SK-N-SH (cell line): Measurements from ENCODE around the gene HES1. TPM values are rescaled to one million over a fixed set of nuclear protein-coding genes. Genes with fewer than 3 reads are reported as not detected.
"Not testable (repeated sequence)": the region's sequence is repeated elsewhere in the genome, so short reads cannot be mapped to it uniquely, and the experiment has no call there.

ENCODE experiments used
- CTCF ChIA-PET: fragments of 300-600, 350-600 bp; formaldehyde crosslinking; extraction: SDS; loops from one replicate; lab custom pipeline; 2021; lab: Yijun Ruan, JAX
- POLR2A ChIA-PET: fragments of 350-600 bp; sonication (Branson Sonifier 250); formaldehyde crosslinking; extraction: SDS; loops from one replicate; lab custom pipeline; 2020; ENCODE audit warnings: antibody characterized with exemption, inconsistent platforms; lab: Yijun Ruan, JAX
- DNase-seq: peaks from one replicate; pipeline ENCODE4 v3.0.0; 2012
- H2AFZ ChIP-seq: fragments of 200-600 bp; sonication (generic); 2 replicates; pipeline ENCODE4 v1.8.1; 2016; ENCODE audit warnings: antibody characterized with exemption, mild to moderate bottlenecking, low read depth
- H3F3A ChIP-seq: fragments of 200-600 bp; sonication (generic); replicated peaks from 2 replicates; pipeline ENCODE3; 2016; ENCODE audit warnings: antibody characterized with exemption, mild to moderate bottlenecking; ENCODE audit not compliant: insufficient read depth
- H3K27ac ChIP-seq, 2 experiments: fragments of 200-500 bp in 1 of 2; fragments of 200-600 bp in 1 of 2; sonication (Bioruptor generic) in 1 of 2; sonication (generic), shearing (Covaris generic) in 1 of 2; 2 replicates each; pipeline versions ENCODE4 v1.5.1 to v1.6.1; 2014 to 2016; ENCODE audit warnings: low read depth in 2 of 2, inconsistent platforms in 1 of 2, low read length in 1 of 2, mild to moderate bottlenecking in 1 of 2, mixed read lengths in 1 of 2
- H3K27me3 ChIP-seq: fragments of 200-600 bp; sonication (generic), shearing (Covaris generic); 2 replicates; pipeline ENCODE4 v1.6.1; 2016; ENCODE audit warnings: mixed run types; ENCODE audit not compliant: insufficient read depth
- H3K36me3 ChIP-seq, 2 experiments: fragments of 200-500 bp in 1 of 2; fragments of 200-600 bp in 1 of 2; sonication (Bioruptor generic) in 1 of 2; sonication (generic) in 1 of 2; replicated peaks in 1 of 2; 2 replicates each; pipeline versions ENCODE3 to v1.5.1; 2014 to 2016; ENCODE audit warnings: low read length in 1 of 2, mild to moderate bottlenecking in 1 of 2; ENCODE audit not compliant: insufficient read depth in 2 of 2, control insufficient read depth in 1 of 2
- H3K4me1 ChIP-seq, 2 experiments: fragments of 200-500 bp in 1 of 2; fragments of 200-600 bp in 1 of 2; sonication (Bioruptor generic) in 1 of 2; sonication (generic), shearing (Covaris generic) in 1 of 2; 2 replicates each; pipeline versions ENCODE4 v1.5.1 to v1.6.1; 2014 to 2016; ENCODE audit warnings: low read depth in 1 of 2, low read length in 1 of 2, mixed run types in 1 of 2; ENCODE audit not compliant: insufficient read depth in 2 of 2, control insufficient read depth in 1 of 2
- H3K4me2 ChIP-seq: fragments of 200-600 bp; sonication (generic), shearing (Covaris generic); 2 replicates; pipeline ENCODE4 v1.6.1; 2017; ENCODE audit warnings: mixed run types
- H3K4me3 ChIP-seq, 2 experiments: fragments of 200-500 bp in 1 of 2; fragments of 200-600 bp in 1 of 2; sonication (Bioruptor generic) in 1 of 2; sonication (generic), shearing (Covaris generic) in 1 of 2; 2 replicates each; pipeline versions ENCODE4 v1.5.1 to v1.8.1; 2014 to 2016; ENCODE audit warnings: low read depth in 2 of 2, inconsistent platforms in 1 of 2, low read length in 1 of 2, mild to moderate bottlenecking in 1 of 2, mixed read lengths in 1 of 2, moderate library complexity in 1 of 2
- H3K79me2 ChIP-seq: fragments of 200-600 bp; sonication (generic); 2 replicates; pipeline ENCODE4 v1.8.1; 2017; ENCODE audit warnings: mild to moderate bottlenecking; ENCODE audit not compliant: insufficient read depth
- H3K9ac ChIP-seq: fragments of 200-600 bp; sonication (generic); 2 replicates; pipeline ENCODE4 v1.6.1; 2017; ENCODE audit warnings: mixed run types
- H3K9me2 ChIP-seq: fragments of 200-600 bp; sonication (generic); 2 replicates; pipeline ENCODE4 v1.6.1; 2017; ENCODE audit warnings: mixed run types
- H3K9me3 ChIP-seq: fragments of 200-600 bp; sonication (generic); 2 replicates; pipeline ENCODE4 v1.6.1; 2017; ENCODE audit warnings: mixed run types, mild to moderate bottlenecking, moderate library complexity
- H4K20me1 ChIP-seq: fragments of 200-600 bp; sonication (generic); 2 replicates; pipeline ENCODE4 v1.6.1; 2017; ENCODE audit warnings: mild to moderate bottlenecking, mixed run types; ENCODE audit not compliant: insufficient read depth
- GABPA ChIP-seq: IDR thresholded peaks from 2 replicates; pipeline ENCODE4 v1.4.0; 2012; ENCODE audit warnings: low read depth, mild to moderate bottlenecking
- JUND ChIP-seq: IDR thresholded peaks from 2 replicates; pipeline ENCODE4 v1.4.0; 2012
- MEF2A ChIP-seq: IDR thresholded peaks from 2 replicates; pipeline ENCODE4 v1.4.0; 2012; ENCODE audit warnings: low read depth, borderline replicate concordance
- RCOR1 ChIP-seq: fragments of 150-350 bp; IDR thresholded peaks from 2 replicates; pipeline ENCODE4 v1.6.1; 2017; ENCODE audit warnings: antibody characterized with exemption, low read length
- RFX5 ChIP-seq: IDR thresholded peaks from 2 replicates; pipeline ENCODE4 v1.6.1; 2012; ENCODE audit warnings: mild to moderate bottlenecking, improper control_type of control experiment, low read length
- SMC3 ChIP-seq: IDR thresholded peaks from 2 replicates; pipeline ENCODE4 v1.6.1; 2012; ENCODE audit warnings: low read depth, low read length, improper control_type of control experiment
- WGBS: methylation state at CpG from one replicate; pipeline ENCODE4 v1.1.6; 2017; ENCODE audit warnings: low lambda C conversion rate; 5-methylcytosine and 5-hydroxymethylcytosine counted together
- polyA plus RNA-seq, 3 experiments: library from polyadenylated mRNA; depleted of rRNA; stranded (reverse); fragments of >200 nt; gene quantifications; 2 replicates each; pipeline ENCODE4 v1.2.3, GENCODE V29; 2012

The HES1 gene
- polyA plus RNA-seq, 1 of the 3 experiments (the other 2 are of a cell fraction) = 225 TPM

- no peak for DNase-seq
- ChIA-PET POLR2A (no interaction called here), CTCF (interaction anchor here (1.5 kb wide), 1 partner anchor 10 kb away, joined by 3 read pairs; no protein-coding TSS in a partner anchor)
- peaks cover 0 to 16% of the 10 kb centered on the region in 2 experiments; a peak in 2 of 4 replicates for H3K4me1 ChIP-seq
- H3K9me3 ChIP-seq = no peaks in the 10 kb centered on the region
- H3K27me3 ChIP-seq = no peaks in the 10 kb centered on the region; the same call in none of the 2 replicates
- H3K4me3 ChIP-seq = no peak overlapping the region
- no peaks in the 10 kb centered on the region for H3F3A ChIP-seq
- no peaks in the 10 kb centered on the region for H3K9me2 ChIP-seq
- H3K4me2 ChIP-seq = no peak overlapping the region
- no peak overlapping the region for H3K27ac ChIP-seq
- no peaks in the 10 kb centered on the region for H4K20me1 ChIP-seq
- WGBS = 86% methylated on average over 9 of the region's 9 CpGs
- H2AFZ ChIP-seq = no peak overlapping the region
- no peak for TF ChIP-seq MEF2A
- no peak for TF ChIP-seq GABPA
- TF ChIP-seq RFX5 = no peak
- no peak for TF ChIP-seq RCOR1
- H3K9ac ChIP-seq = no peak overlapping the region
- H3K79me2 ChIP-seq = no peaks in the 10 kb centered on the region
- no peaks in the 10 kb centered on the region for H3K36me3 ChIP-seq
Measured at GRCh38 chr3:194126790-194127189, 9.2 kb upstream of the HES1 start.

- no peaks in the 10 kb centered on the region for H3K36me3 ChIP-seq
- no peaks in the 10 kb centered on the region for H4K20me1 ChIP-seq
- no peaks in the 10 kb centered on the region for H3K79me2 ChIP-seq
- no peaks in the 10 kb centered on the region; the same call in 1 of the 2 replicates for H3K27me3 ChIP-seq
- WGBS = 88% methylated on average over 12 of the region's 12 CpGs
- H3K9ac ChIP-seq = no peak overlapping the region
- H3K27ac ChIP-seq = no peak overlapping the region
- POLR2A ChIA-PET = no interaction called here
- H3K9me3 ChIP-seq = no peaks in the 10 kb centered on the region
- H2AFZ ChIP-seq = no peak overlapping the region
- peaks cover 10 to 18% of the 10 kb centered on the region in 2 experiments; a peak in 3 of 4 replicates for H3K4me1 ChIP-seq
- H3K9me2 ChIP-seq = no peaks in the 10 kb centered on the region
- no peak overlapping the region for H3K4me3 ChIP-seq
- TF ChIP-seq SMC3 = 0 out of 2 replicates have a peak, but pooled peaks have one; percentile 3
- TF ChIP-seq JUND = no peak
- H3F3A ChIP-seq = peaks cover 10% of the 10 kb centered on the region
- DNase-seq = no peak
- H3K4me2 ChIP-seq = no peak overlapping the region
- CTCF ChIA-PET = interaction anchor here (1.1 to 3.9 kb wide), 2 partner anchors 10 to 348 kb away, joined by 3 to 16 read pairs; no protein-coding TSS in a partner anchor
Measured at GRCh38 chr3:194128202-194128918, 7.6 kb upstream of the HES1 start.

GRCh38 chr3:194128919-194129295, 7.0 kb upstream of the HES1 start:
- H4K20me1 ChIP-seq, H3K9ac ChIP-seq, H3K9me2 ChIP-seq, H3F3A ChIP-seq, H3K4me2 ChIP-seq, H3K79me2 ChIP-seq, H3K27me3 ChIP-seq, H3K36me3 ChIP-seq, DNase-seq, POLR2A ChIA-PET, H3K4me3 ChIP-seq, H3K9me3 ChIP-seq, H3K27ac ChIP-seq, H2AFZ ChIP-seq: not testable (repeated sequence)
- H3K4me1 ChIP-seq = peaks cover 11 to 23% of the 10 kb centered on the region in 2 experiments; a peak in 3 of 4 replicates
- 100% methylated on average over 6 of the region's 8 CpGs for WGBS
- CTCF ChIA-PET = interaction anchor here (1.1 to 3.9 kb wide), 3 partner anchors 10 to 349 kb away, joined by 3 to 16 read pairs (median 9); no protein-coding TSS in a partner anchor
